ENCODE results near the gene ARHGAP4.

Gene ARHGAP4

GRCh38 chrX:153877571-153878261 lies 48.3 kb downstream of the ARHGAP4 start:
- no peak for DNase-seq

GRCh38 chrX:153876112-153876491 lies 50.0 kb downstream of the ARHGAP4 start:
- no peak for DNase-seq

- peak; percentile 43 for DNase-seq
These were observed 50.5 kb downstream of the ARHGAP4 start for GRCh38 chrX:153875391-153876111.

GRCh38 chrX:153874366-153875125 lies 51.5 kb downstream of the ARHGAP4 start:
- DNase-seq = no peak

- DNase-seq = no peak
These were observed 52.0 kb downstream of the ARHGAP4 start for GRCh38 chrX:153874085-153874365.

- DNase-seq = no peak
These were observed 52.6 kb downstream of the ARHGAP4 start for GRCh38 chrX:153873282-153874084.

- DNase-seq = no peak
These were observed 53.9 kb downstream of the ARHGAP4 start for GRCh38 chrX:153871946-153872878.

- DNase-seq = no peak
These were observed 54.6 kb downstream of the ARHGAP4 start for GRCh38 chrX:153871451-153871850.

GRCh38 chrX:153870791-153871360 lies 55.2 kb downstream of the ARHGAP4 start:
- DNase-seq = no peak

GRCh38 chrX:153870288-153870690 lies 55.8 kb downstream of the ARHGAP4 start:
- no peak for DNase-seq

- DNase-seq = no peak
These were observed 56.4 kb downstream of the ARHGAP4 start for GRCh38 chrX:153869473-153870287.

- no peak for DNase-seq
These were observed 57.2 kb downstream of the ARHGAP4 start for GRCh38 chrX:153868576-153869472.

- no peak for DNase-seq
These were observed 58.4 kb downstream of the ARHGAP4 start for GRCh38 chrX:153867671-153868070.

GRCh38 chrX:153867139-153867538 lies 58.9 kb downstream of the ARHGAP4 start:
- no peak for DNase-seq

- DNase-seq = no peak
These were observed 59.6 kb downstream of the ARHGAP4 start for GRCh38 chrX:153866302-153867019.

- no peak for DNase-seq
These were observed 60.4 kb downstream of the ARHGAP4 start for GRCh38 chrX:153865685-153866084.

GRCh38 chrX:153865321-153865580 lies 60.8 kb downstream of the ARHGAP4 start:
- no peak for DNase-seq

- no peak for DNase-seq
These were observed 61.3 kb downstream of the ARHGAP4 start for GRCh38 chrX:153864561-153865320.

Data from CD4-positive, alpha-beta T cell treated with Interleukin-4 for 4 hours (primary cell).